ENCODE measurements around the gene CIT.

Gene CIT

GRCh38 chr12:119859241-119859640 lies 17.9 kb downstream of the CIT start:
- no peak for DNase-seq (ENCODE audit: low read depth)

- no peak for DNase-seq (ENCODE audit: low read depth)
These were observed 20.0 kb downstream of the CIT start for GRCh38 chr12:119857041-119857591.

DNA sequence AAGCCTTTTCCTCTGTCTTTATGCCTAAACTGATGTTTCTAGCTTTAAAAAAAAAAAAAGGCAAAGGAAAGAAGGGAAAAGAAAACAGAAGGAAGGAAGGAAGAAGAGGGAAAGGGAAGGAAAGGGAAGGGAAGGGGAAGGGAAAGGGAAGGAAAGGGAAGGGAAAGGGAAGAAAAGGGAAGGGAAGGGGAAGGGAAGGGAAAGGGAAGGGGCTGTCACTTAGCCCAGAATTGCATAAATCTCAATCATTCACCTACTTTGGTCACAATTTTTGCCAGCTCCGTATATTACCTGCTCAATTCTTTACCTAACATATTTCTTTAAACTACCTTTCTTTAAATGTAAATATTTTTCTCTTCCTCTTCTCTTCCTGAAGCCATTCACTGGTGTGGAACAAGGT lies 26.8 kb downstream of the CIT start:
- no peak for DNase-seq (ENCODE audit: low read depth)

DNA sequence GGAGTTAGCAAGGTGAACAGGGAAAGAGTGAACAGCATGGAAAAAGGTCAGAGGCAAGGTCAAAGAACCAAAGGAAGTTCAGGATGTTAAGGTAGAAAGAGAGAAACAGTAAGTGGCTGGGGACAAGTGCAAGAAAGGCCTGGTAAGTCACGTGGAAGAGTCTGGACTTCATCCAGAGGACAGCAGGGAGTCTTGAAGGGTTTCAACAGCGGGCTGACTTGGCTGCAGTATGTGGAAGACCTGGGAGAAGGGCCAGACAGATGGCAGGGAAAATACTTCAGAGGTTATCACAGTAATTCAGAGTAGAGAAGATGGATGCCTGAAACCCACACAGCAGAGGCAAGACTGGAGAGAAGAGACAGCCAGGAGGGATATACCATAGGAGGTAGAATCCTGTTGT lies 34.0 kb downstream of the CIT start:
- DNase-seq (ENCODE audit: low read depth): no peak

GRCh38 chr12:119842380-119842779 lies 34.7 kb downstream of the CIT start:
- DNase-seq (ENCODE audit: low read depth): no peak

DNA sequence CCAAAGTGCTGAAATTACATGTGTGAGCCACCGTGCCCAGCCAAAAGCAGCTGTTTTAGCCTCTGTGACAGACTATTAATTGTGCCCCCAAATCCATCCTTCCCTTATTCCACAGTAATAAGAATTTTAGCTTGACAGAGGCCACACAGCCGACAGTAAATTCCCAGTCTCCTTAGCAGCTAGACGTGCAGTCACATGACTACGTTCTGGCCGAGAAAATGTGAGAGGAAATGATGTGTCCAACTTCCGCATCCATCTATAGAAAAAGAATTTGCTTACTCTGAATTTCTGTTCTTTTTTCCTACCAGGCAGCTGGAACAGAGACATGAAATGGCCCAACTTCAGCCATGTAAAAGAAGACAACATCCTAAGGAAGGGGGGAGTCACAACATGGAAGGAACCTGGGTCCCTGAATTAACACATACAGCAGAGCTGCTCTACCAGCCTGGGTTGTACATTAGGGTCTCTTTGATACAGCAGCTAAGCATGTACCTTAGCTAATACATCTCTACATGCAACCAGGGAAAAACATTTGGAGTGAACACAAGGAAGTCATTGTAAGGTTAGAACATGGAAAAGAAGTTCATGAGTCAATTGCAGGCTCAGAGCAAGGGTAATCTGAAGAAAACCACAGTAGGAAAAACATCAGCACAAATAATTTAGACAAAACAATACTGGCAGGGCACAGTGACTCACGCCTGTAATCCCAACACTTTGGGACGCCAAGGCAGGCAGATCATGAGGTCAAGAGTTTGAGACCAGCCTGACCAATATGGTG lies 35.5 kb downstream of the CIT start:
- no peak for DNase-seq (ENCODE audit: low read depth)

- no peak for DNase-seq (ENCODE audit: low read depth)
These were observed 36.5 kb downstream of the CIT start for GRCh38 chr12:119840582-119840981.

DNA sequence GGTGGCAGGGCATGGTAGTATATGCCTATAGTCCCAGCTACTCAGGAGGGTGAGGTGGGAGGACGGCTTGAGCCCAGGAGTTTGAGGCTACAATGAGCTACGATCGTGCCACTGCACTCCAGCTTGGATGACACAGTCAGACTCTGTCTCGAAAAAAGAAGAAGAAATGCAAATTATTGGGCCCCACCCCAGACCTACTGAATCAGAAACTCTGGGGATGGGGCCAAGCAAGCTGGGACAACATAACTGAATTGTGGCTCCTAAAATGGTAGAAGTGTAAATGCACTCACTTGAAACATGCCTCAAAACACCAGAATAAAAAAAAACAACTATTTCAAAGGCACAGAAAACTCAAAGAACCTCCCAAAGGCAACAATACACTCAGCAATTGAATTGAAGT lies 37.0 kb downstream of the CIT start:
- no peak for DNase-seq (ENCODE audit: low read depth)

DNA sequence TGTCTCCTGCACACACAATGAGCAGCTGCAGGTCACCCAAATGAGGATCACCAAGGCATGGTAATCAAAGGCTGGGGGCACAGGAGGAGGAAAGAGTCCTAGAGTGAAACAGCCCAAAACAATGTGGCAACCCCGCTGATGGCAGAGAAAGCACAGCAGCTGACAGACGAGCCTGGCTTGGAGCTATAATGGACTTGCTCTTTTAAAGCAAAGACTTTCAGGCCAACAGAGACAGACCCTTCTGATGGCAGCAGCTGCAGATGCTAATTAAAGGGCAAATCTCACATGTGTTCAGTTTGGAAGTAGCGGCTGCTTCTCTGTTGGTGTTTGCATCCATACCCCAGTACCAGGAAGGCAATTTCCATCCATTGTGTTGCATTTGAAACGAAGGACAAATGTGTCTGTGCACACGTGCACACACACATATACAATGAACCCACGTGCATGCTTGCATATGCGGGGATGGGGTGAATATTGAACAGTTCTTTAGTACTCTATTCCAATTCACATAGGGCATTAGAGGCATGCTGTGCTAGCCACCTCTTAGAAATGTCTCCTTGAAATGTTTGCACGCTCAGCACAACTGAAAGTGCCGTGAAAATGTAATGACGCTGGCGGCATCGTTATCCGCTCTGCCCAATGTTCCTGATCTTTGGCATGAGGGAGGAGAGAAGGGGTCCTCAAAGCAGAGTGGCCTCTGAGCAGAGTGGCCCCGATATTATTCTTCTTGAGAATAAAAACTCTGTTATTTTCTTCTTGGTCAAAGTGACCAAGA lies 38.1 kb downstream of the CIT start:
- DNase-seq (ENCODE audit: low read depth): no peak

DNA sequence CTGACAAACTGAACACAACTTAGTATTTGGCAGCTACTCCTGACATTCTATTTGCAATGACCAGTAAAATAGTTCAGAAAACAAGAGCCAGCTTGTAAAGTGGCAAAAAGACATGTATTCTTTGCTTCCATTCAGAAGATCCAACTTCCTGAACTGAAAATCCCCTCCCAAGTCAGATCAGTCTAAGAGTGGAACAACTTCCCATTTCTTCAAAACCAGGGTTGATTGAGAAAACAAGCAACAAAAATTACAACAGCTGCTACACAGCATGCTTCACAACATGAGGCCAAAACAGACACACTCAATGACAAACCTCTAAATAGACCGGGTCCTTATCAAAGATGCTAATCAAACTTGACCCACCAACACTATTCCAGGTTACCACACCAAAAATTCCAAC lies 40.3 kb downstream of the CIT start:
- DNase-seq (ENCODE audit: low read depth): no peak

DNA sequence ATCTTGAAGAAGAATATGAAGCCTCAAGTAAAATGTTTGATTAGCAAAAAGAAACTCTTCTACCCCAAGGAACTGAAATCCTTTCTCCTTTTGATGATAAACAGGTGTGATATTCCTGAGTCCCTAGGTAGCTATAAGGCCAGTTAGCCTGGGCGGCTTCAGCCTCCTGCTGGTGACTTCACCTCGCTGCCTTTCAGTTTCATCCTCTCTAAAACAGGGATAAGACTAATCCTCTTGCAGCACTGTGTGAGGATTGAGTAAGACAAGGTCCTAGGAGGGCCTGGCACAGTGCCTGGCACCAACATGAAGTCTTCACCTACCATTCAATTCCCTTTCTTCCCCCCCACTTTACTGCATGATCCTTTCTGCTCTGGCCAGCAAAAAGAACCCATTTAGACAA lies 42.1 kb downstream of the CIT start:
- DNase-seq (ENCODE audit: low read depth): no peak

DNA sequence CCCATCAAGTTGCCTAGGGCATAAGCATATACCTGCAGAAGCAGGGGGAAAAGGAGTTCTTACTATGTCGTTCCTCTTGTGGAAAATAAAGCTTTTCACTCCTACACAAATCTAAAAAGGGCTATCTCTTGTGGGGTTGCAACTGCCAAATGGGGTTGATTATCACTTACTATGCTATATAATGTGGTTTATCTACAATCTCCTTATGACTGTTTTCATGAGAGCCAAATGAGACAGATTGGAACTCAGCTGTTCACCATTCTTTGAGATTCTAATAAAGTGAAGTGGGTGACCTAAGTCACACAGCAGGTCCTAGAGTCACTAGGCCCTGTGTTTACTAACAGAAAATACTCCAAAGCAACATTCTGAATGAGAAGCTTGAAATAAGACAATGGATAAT lies 47.7 kb downstream of the CIT start:
- no peak for DNase-seq (ENCODE audit: low read depth)

GRCh38 chr12:119828300-119828699 lies 48.8 kb downstream of the CIT start:
- DNase-seq (ENCODE audit: low read depth): no peak

DNA sequence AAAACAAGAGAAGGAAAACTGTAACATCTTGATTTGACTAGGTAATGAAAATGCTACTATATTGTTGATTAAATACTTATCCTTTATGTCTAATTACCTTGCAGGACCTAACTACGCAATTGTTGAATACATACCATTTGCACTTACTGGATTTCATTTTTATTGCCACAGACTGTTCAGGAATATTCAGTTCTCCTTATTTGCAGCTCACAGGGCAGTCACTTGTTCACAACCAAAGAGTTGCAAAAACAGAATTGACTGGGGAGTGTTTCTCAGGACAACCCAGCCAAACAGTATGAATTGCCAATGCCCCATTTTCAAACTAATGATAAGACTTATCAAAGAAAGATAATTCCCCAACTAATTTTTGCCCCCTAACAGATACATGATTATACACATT lies 49.4 kb downstream of the CIT start:
- no peak for DNase-seq (ENCODE audit: low read depth)

GRCh38 chr12:119826661-119827445 lies 50.3 kb downstream of the CIT start:
- no peak for DNase-seq (ENCODE audit: low read depth)

- no peak for DNase-seq (ENCODE audit: low read depth)
These were observed 51.9 kb downstream of the CIT start for GRCh38 chr12:119825262-119825661.

DNA sequence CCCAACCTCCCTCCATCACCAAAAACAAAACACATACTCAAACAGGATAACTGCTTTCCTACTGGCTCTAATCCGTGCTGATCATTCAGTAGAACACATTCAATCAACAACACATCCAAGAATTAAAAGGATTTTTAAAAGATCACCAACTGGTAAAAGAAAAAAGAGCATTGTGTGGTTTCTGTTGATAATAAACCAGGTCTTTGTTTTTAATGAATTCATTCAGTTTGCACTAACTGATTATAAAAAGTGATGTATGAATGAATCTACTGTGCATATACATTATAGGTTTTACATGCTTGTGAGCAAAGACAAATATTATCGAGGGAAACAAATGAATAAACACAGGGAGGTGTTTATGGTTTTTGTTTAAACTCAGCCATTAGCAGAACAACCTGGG lies 55.1 kb downstream of the CIT start:
- DNase-seq (ENCODE audit: low read depth): no peak

- DNase-seq (ENCODE audit: low read depth): no peak
These were observed 57.8 kb downstream of the CIT start for GRCh38 chr12:119819322-119819721.

- DNase-seq (ENCODE audit: low read depth): no peak
These were observed 59.4 kb downstream of the CIT start for GRCh38 chr12:119817546-119818343.

GRCh38 chr12:119809023-119809422 lies 68.1 kb downstream of the CIT start:
- DNase-seq (ENCODE audit: low read depth): no peak

DNA sequence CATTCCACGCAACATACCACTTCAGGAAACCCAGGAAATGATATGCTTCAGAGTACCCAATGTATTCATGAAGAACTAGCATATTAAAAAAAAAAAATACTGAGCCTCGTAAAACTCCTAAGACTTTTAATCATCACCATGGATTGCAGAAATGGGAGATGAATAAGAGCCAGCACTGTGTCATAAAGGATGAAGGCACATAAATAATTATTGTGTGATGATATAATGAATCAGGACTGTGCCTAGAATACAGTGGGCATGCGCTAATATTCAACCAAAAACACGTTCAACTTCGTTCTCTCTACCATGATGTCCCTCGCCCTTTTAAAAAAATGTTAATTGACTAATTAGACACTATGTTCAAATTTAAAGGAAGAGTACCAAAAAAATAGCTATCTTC lies 68.7 kb downstream of the CIT start:
- no peak for DNase-seq (ENCODE audit: low read depth)

DNA sequence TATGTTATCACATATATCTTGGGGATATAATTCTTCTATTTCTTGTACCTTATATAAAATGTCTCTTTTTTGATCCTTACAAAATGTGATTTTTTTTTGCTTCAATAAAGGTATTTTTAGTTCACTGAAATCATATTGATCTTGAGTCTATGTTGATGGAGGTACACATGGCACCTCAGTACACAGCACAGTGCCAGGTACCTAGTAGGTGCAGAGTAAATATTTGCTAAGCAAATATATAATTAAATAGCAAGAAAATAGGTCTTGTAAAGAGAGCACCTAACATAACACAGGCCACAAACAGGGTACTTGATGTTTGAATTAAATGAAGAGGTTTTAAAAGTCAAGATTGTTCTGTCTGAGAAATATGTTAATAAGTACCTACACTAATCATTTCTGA lies 69.7 kb downstream of the CIT start:
- no peak for DNase-seq (ENCODE audit: low read depth)

Data from non-pigmented ciliary epithelial cell (primary cell).